Lower lobe of right lung (tissue), 2 donors: ENCODE measurements around the gene ATOH7. TPM values are rescaled to one million over a fixed set of nuclear protein-coding genes. Genes with fewer than 3 reads are reported as not detected.
A peak's percentile ranks its signal among the peaks of the same experiment; 100 is the strongest.

Source experiments
- ATAC-seq, 2 donors: fragments of 200-7000 bp; cut with Tn5 transposase; one replicate each; pipeline ENCODE4 v1.9.1; 2020 to 2022; ENCODE audit warnings: mild to moderate bottlenecking in 2 of 2, moderate library complexity in 2 of 2
- DNase-seq: peaks from one replicate; pipeline ENCODE4 v3.0.0-alpha.2; 2020
- H3K27ac ChIP-seq: fragments of 200-600 bp; one replicate; pipeline ENCODE4 v1.8.0; 2022
- H3K27me3 ChIP-seq: fragments of 200-600 bp; one replicate; pipeline ENCODE4 v1.8.0; 2022; ENCODE audit warnings: low read depth
- H3K36me3 ChIP-seq: fragments of 200-600 bp; one replicate; pipeline ENCODE4 v1.8.0; 2022; ENCODE audit warnings: mild to moderate bottlenecking
- H3K4me1 ChIP-seq: fragments of 200-600 bp; one replicate; pipeline ENCODE4 v1.8.0; 2022
- H3K4me3 ChIP-seq: fragments of 200-600 bp; one replicate; pipeline ENCODE4 v1.8.0; 2022; ENCODE audit warnings: mild to moderate bottlenecking
- H3K9me3 ChIP-seq: fragments of 200-600 bp; one replicate; pipeline ENCODE4 v1.8.0; 2022
- CTCF ChIP-seq: fragments of 200-600 bp; IDR thresholded peaks from one replicate; pipeline ENCODE4 v1.8.0; 2022; ENCODE audit warnings: antibody characterized with exemption, mild to moderate bottlenecking
- intact Hi-C: fragments of 100-400 bp; cut with DNase I; formaldehyde crosslinking; loops from one replicate; pipeline ENCODE4 v1.11.0; 2022
- total RNA-seq: library from RNA; stranded (reverse); fragmentation: NEBNext Ultra II Directional; extraction: Animal tissue kit (Norgen Biotek cat#: 25700); gene quantifications from one replicate; pipeline ENCODE4 v1.2.1, GENCODE V29; 2021
- donor health status: DM: no; HTN: yes; CAD: no; lungs with severe emphysema.

ATOH7 gene
- total RNA-seq, 1 donor from 2014 or later = not detected

GRCh38 chr10:68235111-68235510 lies 3.2 kb upstream of the ATOH7 start:
- intact Hi-C loops = no loop called here
- DNase-seq (no peak), ATAC-seq (no peak)
- no peak overlapping the region for H3K27ac ChIP-seq
- H3K4me3 ChIP-seq = no peak overlapping the region
- peaks cover 10% of the 10 kb centered on the region for H3K4me1 ChIP-seq
- no peak for TF ChIP-seq CTCF
- no peaks in the 10 kb centered on the region for H3K36me3 ChIP-seq
- H3K27me3 ChIP-seq = no peaks in the 10 kb centered on the region
- H3K9me3 ChIP-seq = no peaks in the 10 kb centered on the region

GRCh38 chr10:68233046-68233445 lies 1.1 kb upstream of the ATOH7 start:
- H3K36me3 ChIP-seq = no peaks in the 10 kb centered on the region
- DNase-seq (no peak), ATAC-seq (no peak)
- peaks cover 5% of the 10 kb centered on the region for H3K27me3 ChIP-seq
- H3K4me3 ChIP-seq = no peak overlapping the region
- intact Hi-C loops = no loop called here
- no peak overlapping the region for H3K27ac ChIP-seq
- H3K4me1 ChIP-seq = peaks cover 10% of the 10 kb centered on the region
- no peaks in the 10 kb centered on the region for H3K9me3 ChIP-seq
- TF ChIP-seq CTCF = no peak

- peaks cover 10% of the 10 kb centered on the region for H3K27me3 ChIP-seq
- peak overlapping the region; percentile 70 for H3K4me3 ChIP-seq
- peak; percentile 97 to 99 for ATAC-seq
- no peaks in the 10 kb centered on the region for H3K36me3 ChIP-seq
- H3K9me3 ChIP-seq = no peaks in the 10 kb centered on the region
- H3K4me1 ChIP-seq = peaks cover 10% of the 10 kb centered on the region
- intact Hi-C loops = no loop called here
- peak; percentile 65 for DNase-seq
- TF ChIP-seq CTCF = no peak
- H3K27ac ChIP-seq = peak overlapping the region; percentile 46
Observed at GRCh38 chr10:68231106-68231816, 652 bp downstream of the ATOH7 start.

- Histone ChIP-seq H3K27ac (no peak overlapping the region), H3K4me1 (peaks cover 10% of the 10 kb centered on the region), H3K27me3 (peaks cover 10% of the 10 kb centered on the region), H3K36me3 (no peaks in the 10 kb centered on the region), H3K4me3 (no peak overlapping the region), H3K9me3 (no peaks in the 10 kb centered on the region)
- DNase-seq (no peak), ATAC-seq (no peak)
- no peak for TF ChIP-seq CTCF
- intact Hi-C loops = no loop called here
Observed at GRCh38 chr10:68230268-68230667, 1.6 kb downstream of the ATOH7 start.

- TF ChIP-seq CTCF = no peak
- H3K27ac ChIP-seq = no peak overlapping the region
- H3K4me1 ChIP-seq = no peaks in the 10 kb centered on the region
- no peaks in the 10 kb centered on the region for H3K36me3 ChIP-seq
- peaks cover 10% of the 10 kb centered on the region for H3K27me3 ChIP-seq
- no peaks in the 10 kb centered on the region for H3K9me3 ChIP-seq
- ATAC-seq = no peak
- no peak for DNase-seq
- intact Hi-C loops = no loop called here
- no peak overlapping the region for H3K4me3 ChIP-seq
Observed at GRCh38 chr10:68224810-68225209, 7.1 kb downstream of the ATOH7 start.
